Activated CD8-positive, alpha-beta memory T cell treated with anti-CD3 and anti-CD28 coated beads, Interleukin-2, amount 50 U/mL, for 1 hour (primary cell): ENCODE data around the gene ADGRL3.

Experiments
- DNase-seq: peaks from one replicate; pipeline ENCODE4 v3.0.0-alpha.2; 2020; ENCODE audit errors: extremely low read depth

ADGRL3 gene

DNA sequence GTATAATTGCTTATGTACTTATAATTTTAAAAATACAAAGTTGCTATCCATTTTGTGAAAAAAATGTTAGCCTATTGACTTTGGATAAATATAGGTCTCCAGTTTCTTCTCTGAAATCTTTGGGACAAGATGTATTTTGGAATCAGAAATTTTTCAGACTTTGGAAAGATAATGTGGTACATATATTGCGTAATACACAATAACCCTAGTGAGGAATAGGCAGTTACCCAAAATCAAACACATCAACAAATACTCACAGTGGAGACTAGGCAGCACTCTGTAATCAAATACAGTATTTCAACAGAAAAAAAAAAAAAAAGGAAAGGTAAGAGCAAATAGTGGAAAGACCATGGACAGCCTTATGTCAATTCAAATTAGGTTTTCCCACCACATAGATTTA lies 796.8 kb downstream of the ADGRL3 start:
- DNase-seq, result no peak

DNA sequence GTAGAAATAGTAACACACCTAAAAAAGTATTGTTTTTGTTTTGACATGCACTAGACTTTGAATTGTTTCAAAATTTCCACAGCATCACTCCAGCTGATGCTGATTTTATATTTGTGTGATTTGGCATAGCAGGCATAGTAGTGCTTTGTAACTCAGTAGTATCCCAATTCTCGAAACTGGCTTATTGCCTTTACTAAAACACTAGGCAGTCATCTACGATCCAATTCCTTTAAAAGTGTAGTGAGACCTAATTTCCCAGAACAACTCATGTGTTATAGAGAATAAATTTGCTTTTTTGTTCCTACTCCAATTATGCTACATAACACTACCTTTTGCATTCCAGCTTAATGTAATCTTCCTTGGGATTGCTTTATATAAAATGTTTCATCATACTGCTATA lies 797.7 kb downstream of the ADGRL3 start:
- no peak for DNase-seq

DNA sequence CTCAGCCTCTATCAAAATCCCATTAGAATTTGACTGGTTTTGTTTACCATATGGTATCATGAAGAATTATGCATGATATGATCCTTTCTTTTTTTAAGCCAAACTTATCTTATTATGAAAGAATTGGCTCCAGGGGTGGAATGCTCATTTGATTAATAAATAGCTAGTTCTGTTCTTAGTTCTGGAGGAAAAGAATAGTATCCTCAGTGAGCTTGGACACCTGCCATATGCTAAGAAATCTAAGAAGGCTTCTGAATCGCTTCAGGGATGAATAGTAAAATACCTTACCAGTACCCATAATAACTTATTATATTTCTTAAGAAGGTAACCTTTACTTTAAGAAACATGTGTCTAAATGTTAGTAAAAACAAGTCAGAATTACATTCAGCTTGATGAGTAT lies 803.6 kb downstream of the ADGRL3 start:
- no peak for DNase-seq

DNA sequence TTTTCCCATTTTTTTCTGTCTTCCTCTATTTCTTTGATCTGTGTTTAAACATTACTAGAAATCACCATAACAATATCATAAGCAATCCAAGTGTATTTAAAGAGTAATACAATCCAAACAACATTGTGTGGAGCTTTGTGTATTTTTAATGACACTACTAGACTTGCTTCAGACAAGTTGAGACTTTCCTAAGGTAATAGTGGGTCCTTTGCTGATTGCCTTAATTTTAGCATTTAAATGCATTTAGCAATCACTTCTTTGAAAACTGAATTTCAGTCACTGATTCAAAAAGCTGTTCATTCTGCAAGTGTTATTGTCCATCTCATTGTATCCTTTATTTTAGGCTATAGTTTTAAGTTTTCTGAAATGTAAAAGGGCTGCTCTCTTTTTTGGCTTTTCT lies 804.8 kb downstream of the ADGRL3 start:
- no peak for DNase-seq

DNA sequence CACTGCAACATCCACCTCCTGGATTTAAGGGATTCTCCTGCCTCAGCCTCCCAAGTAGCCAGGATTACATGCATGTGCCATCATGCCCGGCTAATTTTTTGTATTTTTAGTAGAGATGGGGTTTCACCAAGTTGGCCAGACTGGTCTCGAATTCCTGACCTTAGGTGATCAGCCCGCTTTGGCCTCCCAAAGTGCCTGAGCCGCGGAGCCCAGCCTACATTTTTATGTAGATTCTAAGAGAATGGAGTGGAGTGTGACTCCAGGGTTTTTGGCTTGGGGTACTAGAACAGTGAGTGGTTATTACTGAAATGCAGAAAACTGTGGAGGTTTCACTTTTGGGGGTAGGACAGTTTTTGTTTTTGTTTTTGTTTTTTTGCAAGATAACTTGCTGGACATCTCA lies 806.0 kb downstream of the ADGRL3 start:
- no peak for DNase-seq

DNA sequence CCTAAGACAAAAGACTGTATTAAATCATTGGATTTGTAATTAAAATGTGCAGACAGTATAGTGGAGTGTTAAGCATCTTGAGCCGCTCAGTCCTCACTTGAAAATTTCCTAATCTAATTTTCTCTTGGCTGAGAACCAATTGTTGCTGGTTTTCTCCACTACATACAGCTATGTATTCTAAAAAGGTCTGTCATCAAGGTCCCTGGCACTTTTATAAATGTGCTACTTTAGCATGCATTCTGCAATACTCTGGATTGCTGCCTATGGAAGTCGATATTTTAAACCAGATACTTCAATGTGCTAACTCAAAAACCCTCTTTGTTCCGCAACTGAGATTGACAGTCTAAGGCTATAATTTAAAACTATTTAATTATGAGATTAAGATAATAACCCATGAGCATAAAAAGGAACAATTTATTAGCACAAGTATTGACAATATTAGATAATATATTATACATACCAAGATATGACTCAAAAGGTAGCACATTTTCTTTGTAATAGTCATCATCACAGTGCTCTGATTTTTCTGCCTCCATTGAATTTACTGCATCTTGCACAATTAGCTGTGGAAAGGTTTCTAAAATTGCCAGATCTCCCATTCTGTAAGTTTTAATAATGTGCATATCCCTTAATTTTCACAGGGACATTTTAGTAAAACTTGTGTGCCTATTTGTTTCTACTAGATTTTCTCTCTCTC lies 815.1 kb downstream of the ADGRL3 start:
- no peak for DNase-seq

DNA sequence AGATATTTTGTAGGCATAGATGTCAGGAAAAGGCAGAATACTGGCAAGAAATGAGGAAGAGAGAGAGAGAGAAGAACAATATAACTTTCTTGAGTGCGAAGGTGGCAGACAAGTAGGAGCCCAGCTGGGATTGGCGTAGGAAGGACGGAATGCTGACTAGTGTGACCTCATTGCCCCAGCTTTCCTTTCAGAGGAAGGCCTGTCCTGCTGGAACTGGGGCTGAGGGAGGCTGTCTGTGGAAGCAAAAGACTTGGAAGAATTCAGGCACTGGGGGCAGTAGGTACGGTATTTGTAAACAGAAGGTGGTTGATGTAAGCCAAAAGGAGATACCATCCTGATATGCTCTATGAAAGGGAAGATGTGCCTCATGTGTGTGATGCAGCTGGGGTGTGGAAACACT lies 818.4 kb downstream of the ADGRL3 start:
- DNase-seq, result no peak

DNA sequence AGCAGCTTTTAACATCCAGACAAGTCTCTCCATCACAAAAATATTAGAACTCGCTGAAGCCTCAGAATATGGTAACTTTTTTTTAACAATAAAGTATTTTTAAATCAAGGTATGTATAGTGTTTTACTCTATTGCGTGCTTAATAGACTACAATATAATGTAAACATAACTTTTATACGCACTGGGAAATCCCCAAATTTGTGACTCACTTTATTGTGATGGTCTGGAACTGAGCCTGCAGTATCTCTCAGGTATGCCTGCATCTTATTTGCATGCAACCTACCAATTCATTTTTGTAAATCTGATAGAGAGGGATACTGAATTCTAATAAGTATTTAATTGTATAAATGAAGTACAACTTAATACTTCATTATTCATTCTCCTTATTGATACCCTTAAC lies 823.5 kb downstream of the ADGRL3 start:
- no peak for DNase-seq

DNA sequence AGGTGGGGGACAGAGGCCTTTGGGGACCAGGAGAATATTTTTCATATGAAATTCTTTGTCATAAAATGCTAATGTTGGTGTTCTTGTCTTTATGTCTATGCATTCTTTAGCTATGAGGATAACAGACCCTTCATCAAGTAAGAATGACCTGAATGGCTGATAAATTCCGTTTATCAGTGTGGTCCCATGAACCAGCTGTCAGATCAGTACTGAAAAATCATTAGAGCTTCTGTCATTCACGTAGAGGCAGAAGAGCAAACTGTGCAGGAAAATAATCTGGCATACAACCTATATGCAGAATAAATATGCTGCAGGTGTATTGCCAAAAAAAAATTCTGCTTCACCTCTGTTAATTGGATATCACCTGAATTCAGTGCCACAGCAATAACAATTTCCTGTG lies 828.6 kb downstream of the ADGRL3 start:
- no peak for DNase-seq

DNA sequence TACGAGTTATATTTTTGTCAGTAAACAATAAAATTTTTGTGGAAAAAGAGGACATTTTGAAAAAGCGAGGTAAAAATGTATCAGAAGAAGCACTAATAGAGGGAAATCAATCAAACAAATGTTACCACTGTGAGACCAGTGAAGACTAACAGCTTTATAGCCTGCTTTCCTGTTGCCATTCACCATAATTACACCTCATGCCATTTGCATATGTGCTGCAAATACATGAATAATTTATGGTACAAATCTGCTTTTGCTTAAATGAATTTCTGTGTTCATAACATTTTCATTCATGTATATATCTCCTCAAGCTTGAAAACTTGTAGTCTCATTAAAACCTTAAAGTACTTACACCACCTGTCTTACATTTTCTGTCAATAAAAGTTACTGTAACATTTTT lies 830.8 kb downstream of the ADGRL3 start:
- DNase-seq, result no peak

DNA sequence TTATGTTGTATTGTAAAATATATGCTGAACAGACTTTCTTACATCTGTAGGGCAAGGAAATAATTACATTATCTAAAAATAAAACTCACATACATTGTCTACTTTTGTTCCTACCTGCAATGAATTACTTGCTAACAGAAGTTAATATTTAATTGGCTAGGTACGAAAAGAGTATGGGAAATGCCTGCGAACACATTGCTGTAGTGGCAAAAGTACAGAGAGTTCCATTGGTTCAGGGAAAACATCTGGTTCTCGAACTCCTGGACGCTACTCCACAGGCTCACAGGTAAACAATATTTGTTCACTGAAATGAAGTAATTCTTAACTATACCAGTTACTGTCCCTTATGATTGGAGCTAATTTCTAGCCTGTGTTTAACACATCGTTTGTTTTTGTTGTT lies 837.4 kb downstream of the ADGRL3 start:
- no peak for DNase-seq

DNA sequence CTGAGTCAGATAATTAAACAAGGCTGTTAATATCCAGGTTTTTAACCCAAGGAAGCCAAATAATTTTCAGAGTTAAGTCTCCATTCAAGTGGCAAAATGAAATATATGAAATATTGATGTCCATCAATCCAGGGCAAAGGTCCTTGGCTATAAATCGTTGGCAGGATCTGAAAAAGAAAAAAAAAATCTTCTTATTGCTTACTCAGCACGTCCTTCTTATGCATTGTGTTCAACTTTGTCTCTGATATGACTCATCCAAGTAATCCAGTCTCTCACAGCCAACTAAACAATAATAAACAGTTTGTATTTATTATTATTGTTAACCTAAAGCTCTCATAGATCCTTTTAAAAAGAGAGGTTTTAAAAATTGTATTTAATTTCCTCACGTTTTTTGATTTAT lies 851.2 kb downstream of the ADGRL3 start:
- no peak for DNase-seq

DNA sequence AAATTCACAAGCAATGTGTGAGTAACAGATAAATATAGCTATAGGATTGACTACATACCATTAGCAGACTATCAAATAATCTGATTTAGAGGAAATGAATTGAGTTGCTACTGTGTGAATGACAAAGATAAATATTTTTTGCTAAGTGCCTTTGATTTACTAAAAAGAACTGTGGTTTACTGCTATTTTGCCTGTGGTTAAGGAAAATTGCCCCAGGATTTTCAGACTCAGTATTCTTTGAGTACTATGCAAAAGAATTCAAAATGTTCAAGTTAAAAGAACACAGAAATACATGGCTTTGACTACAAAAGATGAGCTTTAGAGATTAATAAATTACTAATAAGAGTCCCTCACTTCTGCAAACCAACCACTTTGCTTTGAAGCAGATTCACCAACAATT lies 853.8 kb downstream of the ADGRL3 start:
- DNase-seq, result no peak

DNA sequence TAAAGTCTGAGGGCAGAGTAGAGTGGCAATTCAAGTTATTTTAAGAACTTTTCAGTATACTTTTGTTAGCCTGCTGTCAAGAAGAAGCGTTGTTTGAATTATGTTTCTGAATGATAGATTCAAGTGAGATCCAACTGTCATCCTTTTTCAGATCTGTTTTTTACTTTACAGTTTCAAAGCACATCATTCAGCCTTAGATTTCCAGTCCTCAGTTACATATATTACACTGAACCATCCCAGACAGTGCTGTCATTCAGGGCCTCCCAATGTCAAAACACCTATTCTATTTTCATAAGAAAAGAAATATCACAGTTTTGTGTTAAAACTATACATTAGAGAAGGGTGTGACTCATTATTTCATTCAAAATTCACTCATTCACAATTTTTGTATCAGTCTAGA lies 856.9 kb downstream of the ADGRL3 start:
- DNase-seq, result no peak

DNA sequence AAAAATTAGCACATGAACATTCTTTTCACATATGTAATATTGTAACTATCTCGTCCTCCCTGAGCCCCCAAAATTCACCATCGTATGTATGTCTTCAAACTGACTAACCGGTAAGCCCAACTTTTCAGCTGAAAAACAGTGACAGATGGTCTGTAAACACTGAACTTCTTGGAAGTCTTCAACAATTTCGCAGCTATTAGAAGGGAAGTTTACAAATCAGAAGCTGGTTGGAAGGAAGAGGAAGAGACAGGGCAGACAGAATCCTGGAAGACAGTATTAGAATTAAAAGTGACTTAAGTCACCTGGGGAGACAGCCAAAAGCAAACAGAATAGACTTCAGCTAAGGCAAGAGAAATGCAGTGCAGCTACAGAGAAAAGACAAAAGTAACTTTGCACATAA lies 858.4 kb downstream of the ADGRL3 start:
- DNase-seq, result no peak

DNA sequence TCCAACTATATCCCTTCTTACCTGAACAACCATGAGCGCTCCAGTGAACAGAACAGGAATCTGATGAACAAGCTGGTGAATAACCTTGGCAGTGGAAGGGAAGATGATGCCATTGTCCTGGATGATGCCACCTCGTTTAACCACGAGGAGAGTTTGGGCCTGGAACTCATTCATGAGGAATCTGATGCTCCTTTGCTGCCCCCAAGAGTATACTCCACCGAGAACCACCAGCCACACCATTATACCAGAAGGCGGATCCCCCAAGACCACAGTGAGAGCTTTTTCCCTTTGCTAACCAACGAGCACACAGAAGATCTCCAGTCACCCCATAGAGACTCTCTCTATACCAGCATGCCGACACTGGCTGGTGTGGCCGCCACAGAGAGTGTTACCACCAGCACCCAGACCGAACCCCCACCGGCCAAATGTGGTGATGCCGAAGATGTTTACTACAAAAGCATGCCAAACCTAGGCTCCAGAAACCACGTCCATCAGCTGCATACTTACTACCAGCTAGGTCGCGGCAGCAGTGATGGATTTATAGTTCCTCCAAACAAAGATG lies 870.2 kb downstream of the ADGRL3 start:
- no peak for DNase-seq

DNA sequence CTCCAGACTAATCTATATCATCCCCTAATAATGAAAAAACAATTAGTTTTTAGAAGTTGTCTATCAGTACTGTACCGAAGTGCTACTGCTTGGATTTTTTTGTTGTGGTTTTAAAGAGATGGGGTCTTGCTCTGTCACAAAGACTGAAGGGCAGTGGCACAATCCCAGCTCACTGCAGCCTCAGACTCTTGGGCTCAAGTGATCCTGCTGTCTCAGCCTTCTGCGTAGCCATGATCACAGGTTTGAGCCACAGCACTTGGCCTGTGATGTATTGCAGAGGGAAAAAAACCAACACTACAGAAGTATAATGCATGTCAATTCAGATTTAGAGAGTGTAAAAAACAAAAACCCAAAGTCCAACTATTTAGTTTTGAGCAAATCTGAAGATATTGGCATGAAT lies 875.0 kb downstream of the ADGRL3 start:
- DNase-seq, result no peak

DNA sequence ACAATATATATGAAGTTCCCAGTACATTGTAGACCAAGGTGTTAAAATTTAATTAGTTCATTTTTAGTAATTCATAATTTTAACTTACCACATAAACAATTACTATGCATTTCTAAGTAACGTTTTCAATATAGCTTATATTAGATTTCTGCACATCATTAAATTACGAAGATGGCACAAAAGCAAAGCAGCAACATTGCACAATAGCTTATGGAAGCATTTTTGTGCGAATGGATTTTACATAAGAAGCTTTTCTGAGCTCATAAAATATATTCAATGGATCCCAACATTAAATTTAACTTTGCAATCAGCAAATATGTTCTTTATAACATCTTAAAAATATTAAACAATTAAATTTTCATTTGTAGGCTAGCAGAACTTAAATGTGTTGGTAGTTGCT lies 875.4 kb downstream of the ADGRL3 start:
- DNase-seq, result no peak

DNA sequence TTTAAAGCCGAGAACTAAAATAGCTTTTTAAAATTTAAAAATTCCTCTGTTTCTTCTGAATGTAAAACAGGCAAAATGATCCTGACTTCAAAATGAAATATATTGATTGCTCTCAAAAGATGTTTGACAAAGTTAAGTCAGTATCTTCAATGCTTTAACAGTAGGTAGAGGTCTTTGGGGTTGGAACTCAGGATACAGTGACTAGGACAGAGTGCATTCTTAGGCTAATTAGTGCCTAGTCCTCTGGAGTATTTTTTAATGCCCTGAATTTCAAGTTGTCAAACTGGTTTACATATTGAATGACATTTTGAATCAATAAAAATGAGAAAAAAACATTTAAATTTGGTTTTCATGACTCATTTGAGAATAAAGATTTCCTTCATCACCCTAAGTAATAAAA lies 877.3 kb downstream of the ADGRL3 start:
- no peak for DNase-seq

DNA sequence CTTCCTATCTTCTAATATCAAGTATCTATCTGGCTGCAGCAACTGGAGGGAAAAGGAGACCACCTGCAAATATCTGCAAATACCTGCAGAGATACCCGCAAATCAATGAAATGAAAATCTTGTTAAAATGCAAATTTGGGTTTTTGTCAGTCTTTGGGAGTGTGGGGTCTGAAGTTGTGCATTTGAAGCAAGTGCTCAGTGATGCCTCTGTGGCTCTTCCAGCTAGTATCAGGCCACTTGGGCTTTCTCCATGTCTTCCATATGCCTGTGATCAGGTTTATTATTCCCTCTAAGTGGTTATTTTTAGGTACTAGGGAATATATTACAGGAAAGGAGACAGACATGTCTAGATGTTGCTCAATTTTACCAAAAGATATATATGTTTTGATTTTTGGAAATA lies 880.3 kb downstream of the ADGRL3 start:
- DNase-seq, result no peak

DNA sequence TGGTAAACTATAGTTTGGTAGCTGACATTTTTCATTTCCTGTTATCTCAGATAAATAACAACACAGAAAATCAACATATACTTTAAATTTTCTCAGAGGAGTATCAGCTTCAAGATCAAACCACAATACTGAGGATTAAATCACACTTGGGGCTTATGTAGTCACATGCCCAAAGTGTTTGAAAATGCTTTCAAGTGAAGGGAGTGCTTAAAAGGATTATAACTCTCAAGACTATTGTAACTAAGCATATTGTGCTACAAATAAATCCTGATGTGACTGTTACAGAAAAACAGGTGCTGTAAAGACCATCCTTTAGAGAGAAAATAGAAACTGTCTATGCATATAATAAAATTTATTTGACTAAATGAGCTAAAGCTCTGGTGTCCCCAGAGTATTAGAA lies 887.6 kb downstream of the ADGRL3 start:
- no peak for DNase-seq

DNA sequence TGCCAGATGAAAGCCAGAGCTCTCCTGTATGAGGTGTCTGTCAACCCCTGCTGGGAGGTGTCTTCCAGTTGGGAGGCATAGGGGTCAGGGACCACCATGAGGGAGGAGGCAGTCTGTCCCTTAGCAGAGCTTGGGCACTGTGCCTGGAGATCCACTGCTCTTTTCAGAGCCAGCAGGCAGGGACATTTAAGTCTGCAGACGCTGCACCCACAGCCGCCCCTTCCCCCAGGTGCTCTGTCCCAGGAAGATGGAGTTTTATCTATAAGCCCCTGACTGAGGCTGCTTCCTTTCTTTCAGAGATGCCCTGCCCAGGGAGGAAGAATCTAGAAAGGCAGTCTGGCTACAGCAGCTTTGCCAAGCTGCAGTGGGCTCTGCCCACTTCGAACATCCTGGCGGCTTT lies 893.6 kb downstream of the ADGRL3 start:
- no peak for DNase-seq

DNA sequence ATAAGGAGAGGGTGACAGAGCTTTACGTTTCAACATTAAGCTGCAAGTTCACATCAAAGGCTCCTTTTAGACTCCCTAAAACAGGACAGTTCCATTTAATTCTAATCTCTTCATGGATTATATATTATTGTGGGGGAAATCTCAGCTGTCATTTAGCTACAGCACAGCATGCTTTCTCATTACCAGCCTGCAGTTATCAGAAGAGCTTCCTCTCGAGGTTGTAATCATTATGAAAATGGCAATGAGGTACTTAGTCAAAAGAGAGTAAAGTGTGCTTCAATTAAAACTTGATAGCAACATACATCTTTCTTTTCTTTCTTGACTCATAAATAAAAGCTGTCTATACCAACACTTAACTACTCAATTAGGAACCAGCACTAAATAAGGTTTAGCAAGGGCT lies 896.8 kb downstream of the ADGRL3 start:
- no peak for DNase-seq

DNA sequence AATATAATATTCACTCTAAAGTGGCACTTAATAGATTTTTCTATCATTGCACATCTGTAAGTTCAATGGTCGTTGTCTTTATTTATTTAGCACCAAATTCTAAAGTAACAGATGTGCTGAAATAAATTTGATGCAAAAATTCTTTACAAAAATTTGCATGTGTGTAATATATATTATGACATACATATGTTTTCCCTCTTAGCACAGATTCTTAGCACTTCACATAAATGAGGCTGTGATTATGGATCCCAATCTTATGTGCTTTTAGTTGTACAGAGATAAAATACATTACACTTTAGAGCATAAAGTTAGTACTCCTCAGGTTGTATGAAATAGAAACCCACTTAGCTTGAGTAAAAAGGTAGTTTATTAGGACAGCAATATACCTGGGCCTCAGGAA lies 915.1 kb downstream of the ADGRL3 start:
- DNase-seq, result no peak
